DOHH2 (cell line): Measurements from ENCODE around the gene KIAA1549.
"Not testable (repeated sequence)": the region's sequence is repeated elsewhere in the genome, so short reads cannot be mapped to it uniquely, and the experiment has no call there.

Experiments
- CTCF ChIP-seq: fragments of 200-600 bp; sonication (generic); IDR thresholded peaks from one replicate; pipeline ENCODE4 v1.5.1; 2014; ENCODE audit warnings: antibody characterized with exemption, mild to moderate bottlenecking, low read depth, low read length; ENCODE audit not compliant: poor library complexity, severe bottlenecking
- EZH2phosphoT487 ChIP-seq: fragments of 200-600 bp; sonication (generic); IDR thresholded peaks from 2 replicates; pipeline ENCODE4 v1.6.1; 2017; ENCODE audit warnings: borderline replicate concordance, mild to moderate bottlenecking, antibody characterized with exemption, low read length, moderate library complexity, mixed read lengths

- TF ChIP-seq CTCF, EZH2phosphoT487: not testable (repeated sequence)
Observed at GRCh38 chr7:138976161-138976560, 5.0 kb downstream of the KIAA1549 start.
